ENCODE results near the gene PNMA6F. TPM values are rescaled to one million over a fixed set of nuclear protein-coding genes. Genes with fewer than 3 reads are reported as not detected.
A peak's percentile ranks its signal among the peaks of the same experiment; 100 is the strongest.
"Not testable (repeated sequence)": the region's sequence is repeated elsewhere in the genome, so short reads cannot be mapped to it uniquely, and the experiment has no call there.

Gene PNMA6F
- total RNA-seq, 1 experiment from 2014 or later = 0.13 TPM

DNA sequence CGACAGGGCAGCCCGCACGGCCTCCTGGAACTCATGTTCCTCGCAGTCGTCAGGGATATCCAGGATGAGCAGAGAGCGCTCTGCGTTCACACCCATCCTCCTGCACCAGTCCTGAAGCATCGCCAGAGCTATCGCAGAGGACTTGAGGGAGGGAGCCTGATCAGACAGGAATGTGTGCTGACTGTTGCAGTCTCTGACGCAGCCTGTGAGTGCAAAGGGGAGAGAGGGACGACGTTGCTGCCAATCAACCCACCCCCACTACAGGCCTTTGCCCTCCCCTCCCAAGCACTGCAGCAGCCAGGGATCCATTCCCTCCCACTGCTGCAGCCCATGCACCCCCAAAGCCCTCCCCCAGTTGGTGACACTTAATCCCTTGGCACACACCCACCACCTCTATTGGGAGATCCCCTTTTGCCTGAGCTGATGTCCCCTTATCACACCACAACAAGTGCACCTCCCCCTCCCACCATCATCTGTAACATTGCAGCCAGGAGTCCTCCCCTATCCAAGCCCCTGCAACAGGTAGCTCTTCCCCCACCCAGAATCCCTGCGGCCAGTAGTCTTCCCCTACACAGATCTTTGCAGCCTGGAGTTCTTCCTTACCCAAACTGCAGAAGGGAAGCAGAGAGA is 897 bp downstream of the PNMA6F start:
- no peak for DNase-seq (ENCODE audit: low spot score)
- ChIA-PET CTCF (no interaction called here), POLR2A (no interaction called here)
- peak; percentile 67 for ATAC-seq
- H3K4me3 Mint-ChIP-seq = peak overlapping the region; percentile 55
- no peaks in the 10 kb centered on the region for H3K36me3 Mint-ChIP-seq
- no peak for TF ChIP-seq ZNF396 (CRISPR knock-in tag; IDR thresholded peaks at IDR 0.05; ENCODE audit: borderline replicate concordance)
- TF ChIP-seq KAT7 (CRISPR knock-in tag; IDR thresholded peaks at IDR 0.05; ENCODE audit: borderline replicate concordance) = no peak
- TF ChIP-seq EMX1 (CRISPR knock-in tag; IDR thresholded peaks at IDR 0.05) = no peak
- TF ChIP-seq ZBTB21 (CRISPR knock-in tag; IDR thresholded peaks at IDR 0.05; ENCODE audit: borderline replicate concordance) = no peak
- no peak for TF ChIP-seq ZNF263 (CRISPR knock-in tag; IDR thresholded peaks at IDR 0.05; ENCODE audit: low read depth)
- no peak for TF ChIP-seq NR2C2 (CRISPR knock-in tag; IDR thresholded peaks at IDR 0.05)
- TF ChIP-seq ZNF138 (CRISPR knock-in tag; conservative IDR thresholded peaks at IDR 0.05) = no peak
- TF ChIP-seq, protein P1, sequence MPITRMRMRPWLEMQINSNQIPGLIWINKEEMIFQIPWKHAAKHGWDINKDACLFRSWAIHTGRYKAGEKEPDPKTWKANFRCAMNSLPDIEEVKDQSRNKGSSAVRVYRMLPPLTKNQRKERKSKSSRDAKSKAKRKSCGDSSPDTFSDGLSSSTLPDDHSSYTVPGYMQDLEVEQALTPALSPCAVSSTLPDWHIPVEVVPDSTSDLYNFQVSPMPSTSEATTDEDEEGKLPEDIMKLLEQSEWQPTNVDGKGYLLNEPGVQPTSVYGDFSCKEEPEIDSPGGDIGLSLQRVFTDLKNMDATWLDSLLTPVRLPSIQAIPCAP (CRISPR knock-in tag; IDR thresholded peaks at IDR 0.05) = no peak
- no peak overlapping the region for H3K27ac Mint-ChIP-seq
- H3K4me1 Mint-ChIP-seq = no peaks in the 10 kb centered on the region
- H3K27me3 Mint-ChIP-seq (ENCODE audit: low read depth) = peaks cover 43% of the 10 kb centered on the region
- H3K9me3 Mint-ChIP-seq = 0 out of 2 replicates have a peak, but pooled peaks cover 3% of the 10 kb centered on the region

DNA sequence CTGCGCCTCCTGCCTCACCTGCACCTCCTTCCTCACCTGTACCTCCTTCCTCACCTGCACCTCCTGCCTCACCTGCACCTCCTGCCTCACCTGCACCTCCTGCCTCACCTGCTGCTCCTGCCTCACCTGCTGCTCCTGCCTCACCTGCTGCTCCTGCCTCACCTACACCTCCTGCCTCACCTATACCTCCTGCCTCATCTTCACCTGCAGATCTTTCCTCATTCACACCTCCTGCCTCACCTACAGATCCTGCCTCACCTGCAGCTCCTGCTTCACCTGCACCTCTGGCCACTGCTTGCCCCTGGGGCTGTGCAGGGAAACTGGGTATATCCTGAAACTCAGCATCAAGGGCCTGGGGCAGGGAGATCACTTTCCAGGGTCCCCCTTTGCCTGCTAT is 1.5 kb downstream of the PNMA6F start:
- DNase-seq (ENCODE audit: low spot score); H3K9me3 Mint-ChIP-seq; H3K4me3 Mint-ChIP-seq; H3K4me1 Mint-ChIP-seq; POLR2A ChIA-PET; ATAC-seq; H3K36me3 Mint-ChIP-seq; H3K27ac Mint-ChIP-seq: not testable (repeated sequence)
- CTCF ChIA-PET = interaction anchor here (0.7 kb wide), 1 partner anchor 9 kb away, joined by 4 read pairs; no protein-coding TSS in a partner anchor
- peaks cover 38% of the 10 kb centered on the region for H3K27me3 Mint-ChIP-seq (ENCODE audit: low read depth)

DNA sequence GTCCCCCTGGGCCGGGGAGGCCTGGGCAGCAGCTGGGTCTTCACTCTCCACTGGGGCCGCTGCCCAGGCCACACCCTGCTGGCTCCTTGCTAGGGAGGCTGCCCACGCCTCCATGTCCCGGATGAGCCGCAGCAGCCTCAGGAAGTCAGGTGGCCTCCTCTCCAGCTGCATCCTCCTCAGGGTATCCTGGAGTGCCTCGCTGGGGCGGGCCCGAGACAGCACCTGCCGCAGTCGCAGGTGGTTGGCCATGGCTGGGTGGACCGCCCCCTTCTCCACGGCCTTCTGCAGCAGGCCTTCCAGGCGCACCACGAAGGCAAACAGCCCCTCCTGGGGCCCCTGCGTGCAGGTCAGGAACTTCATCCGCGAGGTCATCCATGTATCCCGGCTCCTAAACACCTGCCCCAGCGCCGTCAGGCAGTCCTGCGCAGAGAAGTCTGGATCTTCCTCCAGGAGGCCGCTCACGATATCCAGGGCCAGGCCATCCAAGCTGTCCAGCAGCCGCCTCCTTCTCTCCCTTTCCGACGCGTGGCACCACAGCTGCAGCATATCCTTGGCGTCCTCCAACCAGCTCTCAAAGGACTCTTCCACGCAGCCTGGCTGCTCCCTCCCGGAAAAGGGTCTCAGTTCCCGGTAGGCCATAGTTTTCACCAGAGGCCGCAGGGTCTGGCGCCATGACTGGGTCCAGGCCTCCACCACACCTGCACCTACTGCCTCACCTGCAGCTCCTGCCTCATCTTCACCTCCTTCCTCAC is 2.1 kb downstream of the PNMA6F start:
- H3K36me3 Mint-ChIP-seq = no peaks in the 10 kb centered on the region
- no peaks in the 10 kb centered on the region for H3K9me3 Mint-ChIP-seq
- H3K4me3 Mint-ChIP-seq = no peak overlapping the region
- POLR2A ChIA-PET = no interaction called here
- H3K4me1 Mint-ChIP-seq = no peaks in the 10 kb centered on the region
- DNase-seq (ENCODE audit: low spot score) (no peak), ATAC-seq (no peak)
- H3K27me3 Mint-ChIP-seq (ENCODE audit: low read depth) = peaks cover 32% of the 10 kb centered on the region
- CTCF ChIA-PET = interaction anchor here (0.7 kb wide), 1 partner anchor 9 kb away, joined by 4 read pairs; no protein-coding TSS in a partner anchor
- no peak for TF ChIP-seq ETV6 (CRISPR knock-in tag; IDR thresholded peaks at IDR 0.05)
- TF ChIP-seq TP53 (CRISPR knock-in tag; IDR thresholded peaks at IDR 0.05) = no peak
- TF ChIP-seq JAZF1 (CRISPR knock-in tag; IDR thresholded peaks at IDR 0.05) = no peak
- TF ChIP-seq, protein P2, sequence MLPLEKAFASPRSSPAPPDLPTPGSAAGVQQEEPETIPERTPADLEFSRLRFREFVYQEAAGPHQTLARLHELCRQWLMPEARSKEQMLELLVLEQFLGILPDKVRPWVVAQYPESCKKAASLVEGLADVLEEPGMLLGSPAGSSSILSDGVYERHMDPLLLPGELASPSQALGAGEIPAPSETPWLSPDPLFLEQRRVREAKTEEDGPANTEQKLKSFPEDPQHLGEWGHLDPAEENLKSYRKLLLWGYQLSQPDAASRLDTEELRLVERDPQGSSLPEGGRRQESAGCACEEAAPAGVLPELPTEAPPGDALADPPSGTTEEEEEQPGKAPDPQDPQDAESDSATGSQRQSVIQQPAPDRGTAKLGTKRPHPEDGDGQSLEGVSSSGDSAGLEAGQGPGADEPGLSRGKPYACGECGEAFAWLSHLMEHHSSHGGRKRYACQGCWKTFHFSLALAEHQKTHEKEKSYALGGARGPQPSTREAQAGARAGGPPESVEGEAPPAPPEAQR (CRISPR knock-in tag; IDR thresholded peaks at IDR 0.05) = no peak
- TF ChIP-seq, protein P3, sequence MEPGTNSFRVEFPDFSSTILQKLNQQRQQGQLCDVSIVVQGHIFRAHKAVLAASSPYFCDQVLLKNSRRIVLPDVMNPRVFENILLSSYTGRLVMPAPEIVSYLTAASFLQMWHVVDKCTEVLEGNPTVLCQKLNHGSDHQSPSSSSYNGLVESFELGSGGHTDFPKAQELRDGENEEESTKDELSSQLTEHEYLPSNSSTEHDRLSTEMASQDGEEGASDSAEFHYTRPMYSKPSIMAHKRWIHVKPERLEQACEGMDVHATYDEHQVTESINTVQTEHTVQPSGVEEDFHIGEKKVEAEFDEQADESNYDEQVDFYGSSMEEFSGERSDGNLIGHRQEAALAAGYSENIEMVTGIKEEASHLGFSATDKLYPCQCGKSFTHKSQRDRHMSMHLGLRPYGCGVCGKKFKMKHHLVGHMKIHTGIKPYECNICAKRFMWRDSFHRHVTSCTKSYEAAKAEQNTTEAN (CRISPR knock-in tag; IDR thresholded peaks at IDR 0.05) = no peak
- TF ChIP-seq, protein P4, sequence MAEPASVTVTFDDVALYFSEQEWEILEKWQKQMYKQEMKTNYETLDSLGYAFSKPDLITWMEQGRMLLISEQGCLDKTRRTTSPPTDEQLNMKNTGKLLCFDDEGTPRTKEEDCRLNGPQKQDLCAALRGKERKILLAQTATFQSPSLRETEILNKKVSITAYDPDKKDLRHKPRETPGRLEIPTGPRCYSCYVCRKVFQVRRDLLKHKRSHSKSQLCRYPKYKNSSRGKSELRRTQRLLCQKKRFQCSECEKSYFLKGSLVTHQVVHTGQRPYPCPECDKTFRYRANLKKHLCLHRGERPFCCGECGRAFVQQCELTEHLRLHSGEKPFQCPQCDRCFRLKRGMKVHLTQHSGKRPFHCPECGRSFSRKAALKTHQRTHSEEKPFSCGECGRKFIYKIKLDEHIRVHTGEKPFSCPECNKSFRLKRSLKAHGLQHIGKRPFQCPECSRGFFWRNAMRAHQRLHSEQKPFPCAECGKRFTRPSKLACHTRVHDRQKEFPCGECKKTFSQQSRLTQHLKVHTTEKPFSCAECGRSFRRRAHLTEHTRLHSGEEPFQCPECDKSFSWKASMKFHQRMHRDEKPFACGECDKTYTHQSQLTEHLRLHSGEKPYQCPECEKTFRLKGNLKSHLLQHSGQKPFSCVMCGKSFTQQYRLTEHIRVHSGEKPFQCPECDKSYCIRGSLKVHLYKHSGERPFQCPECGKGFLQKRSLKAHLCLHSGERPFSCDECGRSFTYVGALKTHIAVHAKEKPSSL (CRISPR knock-in tag; conservative IDR thresholded peaks at IDR 0.05) = no peak
- TF ChIP-seq, protein P5, sequence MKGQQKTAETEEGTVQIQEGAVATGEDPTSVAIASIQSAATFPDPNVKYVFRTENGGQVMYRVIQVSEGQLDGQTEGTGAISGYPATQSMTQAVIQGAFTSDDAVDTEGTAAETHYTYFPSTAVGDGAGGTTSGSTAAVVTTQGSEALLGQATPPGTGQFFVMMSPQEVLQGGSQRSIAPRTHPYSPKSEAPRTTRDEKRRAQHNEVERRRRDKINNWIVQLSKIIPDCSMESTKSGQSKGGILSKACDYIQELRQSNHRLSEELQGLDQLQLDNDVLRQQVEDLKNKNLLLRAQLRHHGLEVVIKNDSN (CRISPR knock-in tag; IDR thresholded peaks at IDR 0.05) = no peak
- TF ChIP-seq, protein P6, sequence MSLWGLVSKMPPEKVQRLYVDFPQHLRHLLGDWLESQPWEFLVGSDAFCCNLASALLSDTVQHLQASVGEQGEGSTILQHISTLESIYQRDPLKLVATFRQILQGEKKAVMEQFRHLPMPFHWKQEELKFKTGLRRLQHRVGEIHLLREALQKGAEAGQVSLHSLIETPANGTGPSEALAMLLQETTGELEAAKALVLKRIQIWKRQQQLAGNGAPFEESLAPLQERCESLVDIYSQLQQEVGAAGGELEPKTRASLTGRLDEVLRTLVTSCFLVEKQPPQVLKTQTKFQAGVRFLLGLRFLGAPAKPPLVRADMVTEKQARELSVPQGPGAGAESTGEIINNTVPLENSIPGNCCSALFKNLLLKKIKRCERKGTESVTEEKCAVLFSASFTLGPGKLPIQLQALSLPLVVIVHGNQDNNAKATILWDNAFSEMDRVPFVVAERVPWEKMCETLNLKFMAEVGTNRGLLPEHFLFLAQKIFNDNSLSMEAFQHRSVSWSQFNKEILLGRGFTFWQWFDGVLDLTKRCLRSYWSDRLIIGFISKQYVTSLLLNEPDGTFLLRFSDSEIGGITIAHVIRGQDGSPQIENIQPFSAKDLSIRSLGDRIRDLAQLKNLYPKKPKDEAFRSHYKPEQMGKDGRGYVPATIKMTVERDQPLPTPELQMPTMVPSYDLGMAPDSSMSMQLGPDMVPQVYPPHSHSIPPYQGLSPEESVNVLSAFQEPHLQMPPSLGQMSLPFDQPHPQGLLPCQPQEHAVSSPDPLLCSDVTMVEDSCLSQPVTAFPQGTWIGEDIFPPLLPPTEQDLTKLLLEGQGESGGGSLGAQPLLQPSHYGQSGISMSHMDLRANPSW (CRISPR knock-in tag; conservative IDR thresholded peaks at IDR 0.05; ENCODE audit: low read depth) = no peak
- no peak for TF ChIP-seq ELF4 (CRISPR knock-in tag; IDR thresholded peaks at IDR 0.05; ENCODE audit: low read depth)
- no peak for TF ChIP-seq NR3C1 (CRISPR knock-in tag; conservative IDR thresholded peaks at IDR 0.05; ENCODE audit: low read depth)
- H3K27ac Mint-ChIP-seq = no peak overlapping the region
